Stimulated activated CD8-positive, alpha-beta memory T cell treated with anti-CD3 and anti-CD28 coated beads, Interleukin-2, amount 100 ng/mL, for 1 hour (primary cell): ENCODE data around the gene CTNNA3.
"Not testable (repeated sequence)": the region's sequence is repeated elsewhere in the genome, so short reads cannot be mapped to it uniquely, and the experiment has no call there.

Experiments used
- DNase-seq, 2 donors: peaks; one replicate each; pipeline ENCODE4 v3.0.0-alpha.2; 2020; ENCODE audit warnings: low read depth in 2 of 2

CTNNA3 gene

GRCh38 chr10:67696029-67696428, at the start of gene CTNNA3:
TSS of gene CTNNA3 (minus strand) at chr10:67696195.
- DNase-seq: no peak

- DNase-seq: no peak
Observed at GRCh38 chr10:67735430-67735829, 39.4 kb upstream of the CTNNA3 start.

- DNase-seq: no peak
Observed at GRCh38 chr10:67733511-67733910, 37.5 kb upstream of the CTNNA3 start.

- DNase-seq: no peak
Observed at GRCh38 chr10:67725567-67725966, 29.6 kb upstream of the CTNNA3 start.

GRCh38 chr10:67723601-67724000, 27.6 kb upstream of the CTNNA3 start:
- no peak for DNase-seq

- DNase-seq: no peak
Observed at GRCh38 chr10:67722113-67722512, 26.1 kb upstream of the CTNNA3 start.

- not testable (repeated sequence) for DNase-seq
Observed at GRCh38 chr10:67716455-67716854, 20.5 kb upstream of the CTNNA3 start.

GRCh38 chr10:67705921-67706320, 9.9 kb upstream of the CTNNA3 start:
- DNase-seq: no peak

GRCh38 chr10:67699613-67700270, 3.7 kb upstream of the CTNNA3 start:
- not testable (repeated sequence) for DNase-seq

- DNase-seq: no peak
Observed at GRCh38 chr10:67698164-67698563, 2.2 kb upstream of the CTNNA3 start.

GRCh38 chr10:67697724-67698131, 1.7 kb upstream of the CTNNA3 start:
- no peak for DNase-seq

- no peak for DNase-seq
Observed at GRCh38 chr10:67696679-67697078, 684 bp upstream of the CTNNA3 start.

- no peak for DNase-seq
Observed at GRCh38 chr10:67695555-67695954, 440 bp downstream of the CTNNA3 start.

- not testable (repeated sequence) for DNase-seq
Observed at GRCh38 chr10:67691861-67692260, 4.1 kb downstream of the CTNNA3 start.

GRCh38 chr10:67690540-67690939, 5.5 kb downstream of the CTNNA3 start:
- DNase-seq: not testable (repeated sequence)

- not testable (repeated sequence) for DNase-seq
Observed at GRCh38 chr10:67684140-67684539, 11.9 kb downstream of the CTNNA3 start.

GRCh38 chr10:67678335-67678974, 17.5 kb downstream of the CTNNA3 start:
- no peak for DNase-seq

- DNase-seq: no peak
Observed at GRCh38 chr10:67676208-67676825, 19.7 kb downstream of the CTNNA3 start.

- no peak for DNase-seq
Observed at GRCh38 chr10:67670401-67670800, 25.6 kb downstream of the CTNNA3 start.

- DNase-seq: no peak
Observed at GRCh38 chr10:67669978-67670377, 26.0 kb downstream of the CTNNA3 start.

- DNase-seq: no peak
Observed at GRCh38 chr10:67668448-67668847, 27.5 kb downstream of the CTNNA3 start.

GRCh38 chr10:67667035-67667425, 29.0 kb downstream of the CTNNA3 start:
- no peak for DNase-seq

GRCh38 chr10:67666416-67667034, 29.5 kb downstream of the CTNNA3 start:
- DNase-seq: no peak
